UCSD-AML1 (cell line): ENCODE results near the gene OPCML.

Experiments
- DNase-seq: peaks from one replicate; lab custom pipeline; 2025; ENCODE audit not compliant: unreplicated experiment; lab: John Stamatoyannopoulos, UW

Gene OPCML

GRCh38 chr11:133541021-133541719 is 8.9 kb upstream of the OPCML start:
- DNase-seq, result no peak

- no peak for DNase-seq
Measured at GRCh38 chr11:133536198-133536597, 3.9 kb upstream of the OPCML start.

- no peak for DNase-seq
Measured at GRCh38 chr11:133533205-133533604, 904 bp upstream of the OPCML start.

DNA sequence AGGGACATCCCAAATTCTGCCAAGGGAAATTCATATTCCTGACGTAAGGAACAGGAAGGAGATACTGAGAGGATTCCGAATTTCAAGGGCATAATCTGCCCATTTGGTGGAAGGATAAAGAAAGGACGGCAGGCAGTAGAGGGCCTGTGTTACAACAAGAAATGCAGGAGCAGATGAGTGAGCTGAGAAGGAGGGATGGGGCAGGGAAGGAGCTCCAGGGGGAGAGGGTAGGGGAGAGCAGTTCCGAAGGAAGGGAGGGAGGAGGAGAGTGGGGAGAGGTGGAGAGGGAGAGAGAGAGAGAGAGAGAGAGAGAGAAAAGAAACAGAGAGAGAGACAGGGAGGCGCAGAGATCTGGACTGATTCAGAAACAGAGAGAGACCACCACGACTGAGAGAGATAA is 843 bp downstream of the OPCML start:
- DNase-seq, result no peak

DNA sequence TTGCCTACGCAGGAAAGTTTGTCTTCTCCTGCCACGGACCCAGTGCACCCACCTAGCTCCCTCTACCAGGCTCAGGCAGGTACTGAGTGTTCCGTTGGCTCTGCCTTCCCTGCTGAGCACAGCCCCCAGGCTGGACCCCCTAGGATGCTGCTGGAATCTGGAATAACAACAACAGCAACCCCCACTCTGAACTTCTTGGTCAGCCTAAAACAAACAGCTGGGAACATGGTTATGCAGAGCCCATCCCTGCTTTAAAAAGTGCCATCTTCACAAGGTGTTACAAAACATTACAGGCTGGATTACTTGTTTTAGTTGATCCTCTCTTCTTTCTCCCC is 1.8 kb downstream of the OPCML start:
- DNase-seq, result no peak

DNA sequence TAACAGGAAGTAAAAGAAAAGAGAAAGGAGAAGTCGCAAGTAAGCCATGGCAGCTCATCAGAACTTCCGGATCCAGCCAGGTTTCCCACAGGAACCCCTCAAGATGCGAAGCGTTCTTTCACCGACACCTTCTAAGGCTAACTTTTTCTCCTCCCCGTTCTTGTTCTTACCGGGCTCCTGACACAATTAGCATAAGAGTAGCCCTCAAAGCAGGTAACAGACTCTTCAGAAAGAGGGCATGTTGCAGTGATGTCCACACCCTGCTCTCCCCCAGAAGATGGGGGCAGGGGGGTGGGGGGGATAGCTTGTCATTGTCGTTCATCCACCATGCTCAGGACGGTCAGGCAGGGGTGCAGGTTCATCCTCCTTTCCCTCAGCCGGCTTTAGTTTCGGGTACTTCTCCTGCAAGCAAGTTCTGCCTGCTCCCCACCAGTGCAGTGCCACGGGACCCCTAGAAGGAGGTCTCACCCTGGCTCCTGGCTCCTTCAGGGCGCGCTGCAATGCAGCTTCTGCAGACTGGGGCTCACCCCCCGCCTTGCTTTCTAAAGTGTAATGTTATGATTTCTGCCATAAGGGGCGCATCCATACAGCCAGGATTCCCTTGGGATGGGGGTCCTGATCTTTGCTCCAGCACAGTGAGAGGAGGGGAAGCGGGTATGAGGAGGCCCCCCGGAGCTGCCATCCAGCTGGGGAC is 2.3 kb downstream of the OPCML start:
- no peak for DNase-seq

DNA sequence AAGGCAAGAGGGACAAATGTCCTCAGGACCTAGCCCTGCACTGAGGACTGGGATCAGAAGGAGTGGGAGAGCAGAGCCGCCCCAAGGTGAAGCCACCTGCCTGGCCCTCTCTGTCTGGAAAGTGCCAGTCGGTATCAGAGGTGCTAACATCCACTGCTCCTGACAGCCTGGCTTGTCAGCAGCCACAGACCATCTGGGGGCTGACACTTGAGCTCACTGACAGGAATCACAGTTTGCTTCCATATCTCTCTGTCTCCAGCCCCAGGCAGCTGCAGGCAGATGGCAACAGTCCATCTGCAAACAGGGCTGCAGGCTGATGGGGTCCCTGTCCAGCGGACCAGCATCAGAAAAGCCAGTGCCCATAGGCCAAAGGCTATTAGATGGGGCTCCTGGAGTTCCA is 5.5 kb downstream of the OPCML start:
- no peak for DNase-seq

- no peak for DNase-seq
Measured at GRCh38 chr11:133525976-133526375, 6.3 kb downstream of the OPCML start.

DNA sequence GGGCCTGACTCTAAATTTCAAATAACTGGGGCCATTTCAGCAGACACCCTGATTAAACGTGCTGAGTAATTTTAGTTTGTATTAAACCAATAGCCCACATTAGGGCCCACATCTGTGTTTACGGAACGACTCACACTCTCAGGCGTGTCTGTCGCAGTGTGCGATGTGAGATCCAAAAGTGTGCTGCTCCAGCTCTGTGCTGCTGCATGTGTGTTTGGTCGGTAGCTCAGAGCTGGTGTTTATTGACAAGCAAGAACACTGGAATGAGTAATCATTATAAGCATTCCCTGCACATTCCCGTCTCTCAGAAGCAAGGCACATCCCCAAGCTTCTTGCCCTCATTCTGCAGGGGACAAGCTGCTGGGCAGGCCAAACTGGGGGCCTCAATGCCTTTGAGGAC is 7.8 kb downstream of the OPCML start:
- DNase-seq, result no peak

DNA sequence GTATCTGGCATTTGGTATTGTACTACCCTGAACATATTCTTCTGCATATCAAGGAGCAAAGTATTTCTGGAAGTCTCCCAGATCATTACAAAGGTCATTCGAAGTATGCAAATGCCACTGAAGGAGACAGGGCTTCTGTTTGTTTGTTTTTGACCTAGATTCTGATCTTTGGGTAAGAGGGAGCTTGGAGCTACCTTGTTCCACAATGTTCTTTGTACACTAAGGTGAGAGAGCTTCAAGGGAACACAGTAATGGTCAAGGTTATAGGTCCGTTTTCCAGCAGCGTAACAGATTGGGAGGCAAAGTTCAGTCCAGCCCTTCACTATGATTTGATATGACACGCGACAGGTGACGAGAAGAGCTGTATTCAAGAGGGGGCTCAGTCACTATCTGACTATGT is 10.0 kb downstream of the OPCML start:
- no peak for DNase-seq

DNA sequence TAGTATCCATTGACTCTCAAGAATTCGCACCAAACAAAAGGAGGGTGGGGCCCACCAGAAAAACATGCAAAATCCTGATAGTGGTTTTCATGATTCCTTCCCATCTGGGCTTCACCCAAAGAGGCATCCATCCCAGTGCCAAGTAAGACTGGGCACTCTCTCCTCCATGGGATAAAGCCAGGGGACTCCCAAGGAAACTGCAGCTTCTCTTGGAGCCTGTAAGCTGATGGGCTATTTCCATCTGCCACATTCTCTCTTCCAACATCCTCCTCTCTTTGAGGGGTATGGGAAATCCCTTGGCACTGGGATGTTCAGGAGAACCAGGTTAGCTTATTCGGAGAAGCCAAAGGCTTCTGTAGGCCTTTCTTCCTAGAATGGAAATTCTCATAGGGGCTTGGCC is 10.8 kb downstream of the OPCML start:
- no peak for DNase-seq

GRCh38 chr11:133520707-133521106 is 11.6 kb downstream of the OPCML start:
- DNase-seq, result no peak

GRCh38 chr11:133519560-133519959 is 12.7 kb downstream of the OPCML start:
- DNase-seq, result no peak

DNA sequence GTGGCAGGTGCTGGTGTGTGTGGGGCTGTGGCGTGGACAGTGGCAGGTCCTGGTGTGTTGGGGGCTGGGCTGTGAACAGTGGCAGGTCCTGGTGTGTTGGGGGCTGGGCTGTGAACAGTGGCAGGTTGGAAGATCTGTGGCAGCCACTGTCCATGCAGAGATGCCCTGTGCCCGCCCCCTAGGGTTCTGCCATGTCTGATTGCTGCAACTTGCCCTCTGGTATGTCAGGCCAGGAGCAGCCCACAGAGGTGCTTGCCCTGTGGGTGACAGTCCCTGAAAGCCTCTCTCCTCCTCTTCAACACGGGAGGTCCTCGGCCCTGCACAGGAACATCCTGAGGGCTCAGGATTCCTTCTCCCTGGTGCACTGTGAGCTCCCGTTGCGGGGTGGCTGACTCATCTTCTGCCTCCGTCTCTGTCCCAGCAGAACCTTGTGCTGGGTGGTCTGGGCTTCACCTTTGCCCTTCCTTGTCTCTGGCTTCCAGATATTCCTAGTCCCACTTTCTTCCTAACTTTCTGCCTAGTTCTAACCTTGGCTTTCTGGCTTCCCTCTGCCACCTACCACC is 13.5 kb downstream of the OPCML start:
- DNase-seq, result no peak

DNA sequence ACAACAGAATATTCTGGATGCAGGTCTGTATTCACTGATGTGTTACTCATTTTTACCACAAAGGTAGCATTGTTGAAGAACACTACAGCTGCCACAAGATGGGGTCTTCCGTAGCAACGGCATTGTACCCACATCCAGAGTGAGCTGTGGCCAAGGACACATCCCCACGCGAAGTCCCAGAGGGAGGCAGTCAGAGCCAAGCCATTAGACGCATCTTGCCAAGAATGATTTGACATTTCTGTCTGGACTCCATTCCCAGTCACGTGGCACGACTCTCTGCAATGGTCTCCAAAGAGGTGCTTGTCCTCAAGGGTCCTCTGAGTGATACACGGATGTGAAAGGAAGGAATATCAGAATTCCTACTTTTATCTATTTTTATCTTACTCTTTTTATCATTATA is 15.5 kb downstream of the OPCML start:
- no peak for DNase-seq

DNA sequence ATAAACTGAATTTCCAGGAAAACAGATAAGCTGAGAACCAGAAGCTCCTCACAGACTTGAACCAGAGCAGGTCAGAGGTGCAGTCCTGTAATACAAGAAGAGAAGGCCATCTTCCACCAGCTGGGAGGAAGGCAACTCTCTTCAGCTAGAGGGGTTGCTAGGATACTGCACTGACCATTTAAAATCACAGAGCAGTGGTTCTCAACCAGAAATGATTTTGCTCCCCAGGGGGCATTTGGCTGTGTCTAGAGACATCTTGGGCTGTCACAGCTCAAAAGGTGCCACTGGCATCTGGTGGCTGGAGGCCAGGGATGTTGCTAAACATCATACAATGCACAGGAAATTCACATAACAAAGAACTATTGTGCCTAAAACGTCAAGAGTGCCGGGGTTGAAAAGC is 17.2 kb downstream of the OPCML start:
- DNase-seq, result no peak

- DNase-seq, result no peak
Measured at GRCh38 chr11:133509924-133510697, 22.2 kb downstream of the OPCML start.

DNA sequence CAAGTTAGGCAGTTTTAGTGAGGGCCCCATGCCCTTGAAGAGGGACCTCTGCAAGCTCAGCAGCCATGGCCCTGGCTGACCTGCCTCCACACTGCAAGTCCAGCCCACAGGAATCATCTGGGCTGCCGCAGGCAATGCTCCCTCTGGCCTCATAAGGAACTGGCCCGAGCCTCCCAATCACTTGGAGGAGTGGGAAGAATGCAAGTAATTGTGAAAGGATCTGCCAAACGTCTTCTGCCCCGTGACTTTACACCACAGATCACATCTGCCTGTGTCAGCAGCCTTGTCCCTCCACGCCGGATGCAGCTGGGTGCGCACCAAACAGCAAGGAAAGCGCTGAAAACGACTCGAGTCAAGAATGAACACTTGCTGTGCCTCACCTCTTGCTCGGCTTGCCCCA is 23.8 kb downstream of the OPCML start:
- no peak for DNase-seq

DNA sequence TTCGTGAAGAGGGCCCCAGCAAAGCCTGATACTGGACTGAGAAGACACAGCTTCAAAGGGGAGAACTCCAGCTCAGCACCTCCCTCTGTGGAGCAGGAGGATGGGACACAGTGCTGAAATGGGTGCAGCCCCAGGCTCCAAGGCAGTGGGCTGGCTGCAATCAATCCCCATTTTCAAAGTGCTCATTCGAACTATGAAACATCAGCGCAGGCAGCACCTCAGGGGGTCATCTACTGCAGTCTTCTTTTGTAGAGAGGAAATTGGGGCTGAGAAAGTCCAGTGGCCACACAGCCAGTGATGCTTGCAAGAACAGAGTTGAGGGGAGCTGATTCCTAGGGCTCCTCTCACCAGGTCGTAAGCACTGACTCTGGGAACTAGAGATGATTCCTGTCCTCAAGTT is 25.1 kb downstream of the OPCML start:
- DNase-seq, result no peak

- DNase-seq, result no peak
Measured at GRCh38 chr11:133506551-133507094, 25.7 kb downstream of the OPCML start.

- DNase-seq, result no peak
Measured at GRCh38 chr11:133506023-133506422, 26.3 kb downstream of the OPCML start.

- no peak for DNase-seq
Measured at GRCh38 chr11:133504906-133505305, 27.4 kb downstream of the OPCML start.
